OCI-LY3 (cell line): ENCODE results near the gene SLC28A1.

Source experiments
- H2AFZ ChIP-seq: fragments of 200-600, 300-600 bp; shearing (Covaris generic); 2 replicates; pipeline ENCODE4 v1.6.0; 2014; ENCODE audit warnings: antibody characterized with exemption, low read depth, low read length
- H3K27ac ChIP-seq: fragments of 200-600, 300-600 bp; sonication (generic); 2 replicates; pipeline ENCODE4 v1.5.1; 2014; ENCODE audit warnings: mild to moderate bottlenecking, low read length, moderate library complexity, mixed read lengths
- H3K27me3 ChIP-seq: fragments of 200-600, 300-600 bp; sonication (generic); 2 replicates; pipeline ENCODE4 v1.6.1; 2014; ENCODE audit warnings: low read depth, low read length, mixed read lengths
- H3K36me3 ChIP-seq: fragments of 200-600, 300-600 bp; sonication (generic); replicated peaks from 2 replicates; pipeline ENCODE3; 2014; ENCODE audit warnings: low read depth, low read length, mixed read lengths
- H3K4me1 ChIP-seq: fragments of 300-600, 200-600 bp; sonication (generic); 2 replicates; pipeline ENCODE4 v1.6.1; 2014; ENCODE audit warnings: low read length, mixed read lengths
- H3K4me2 ChIP-seq: fragments of 200-600, 300-600 bp; sonication (generic); 2 replicates; pipeline ENCODE4 v1.6.1; 2014; ENCODE audit warnings: low read length, mixed read lengths
- H3K4me3 ChIP-seq: fragments of 300-600, 200-600 bp; sonication (generic); 2 replicates; pipeline ENCODE4 v1.5.1; 2014; ENCODE audit warnings: antibody characterized with exemption, mild to moderate bottlenecking, low read length, moderate library complexity
- H3K79me2 ChIP-seq: fragments of 300-600, 200-600 bp; shearing (Covaris generic); 2 replicates; pipeline ENCODE4 v1.6.1; 2014; ENCODE audit warnings: mild to moderate bottlenecking, low read length, mixed read lengths
- H3K9ac ChIP-seq: fragments of 300-600, 200-600 bp; shearing (Covaris generic); 2 replicates; pipeline ENCODE4 v1.6.0; 2014; ENCODE audit warnings: mild to moderate bottlenecking, low read length, moderate library complexity
- H3K9me3 ChIP-seq: fragments of 200-600, 300-600 bp; shearing (Covaris generic); 2 replicates; pipeline ENCODE4 v1.6.1; 2014; ENCODE audit warnings: low read length, mixed read lengths; ENCODE audit not compliant: insufficient read depth
- H4K20me1 ChIP-seq: fragments of 200-600, 300-600 bp; sonication (generic); 2 replicates; pipeline ENCODE4 v1.6.1; 2016; ENCODE audit warnings: low read length, mixed read lengths; ENCODE audit not compliant: insufficient read depth
- EZH2phosphoT487 ChIP-seq: fragments of 200-600 bp; shearing (Covaris generic); IDR thresholded peaks from 2 replicates; pipeline ENCODE4 v1.6.1; 2018; ENCODE audit warnings: antibody characterized with exemption, mixed run types, low read depth
- TF ChIP-seq, protein P1 (sequence below): fragments of 200-600, 300-600 bp; sonication (generic); IDR thresholded peaks from 2 replicates; pipeline ENCODE4 v1.5.1; 2014; ENCODE audit warnings: antibody characterized with exemption, low read length, low read depth

The SLC28A1 gene

DNA sequence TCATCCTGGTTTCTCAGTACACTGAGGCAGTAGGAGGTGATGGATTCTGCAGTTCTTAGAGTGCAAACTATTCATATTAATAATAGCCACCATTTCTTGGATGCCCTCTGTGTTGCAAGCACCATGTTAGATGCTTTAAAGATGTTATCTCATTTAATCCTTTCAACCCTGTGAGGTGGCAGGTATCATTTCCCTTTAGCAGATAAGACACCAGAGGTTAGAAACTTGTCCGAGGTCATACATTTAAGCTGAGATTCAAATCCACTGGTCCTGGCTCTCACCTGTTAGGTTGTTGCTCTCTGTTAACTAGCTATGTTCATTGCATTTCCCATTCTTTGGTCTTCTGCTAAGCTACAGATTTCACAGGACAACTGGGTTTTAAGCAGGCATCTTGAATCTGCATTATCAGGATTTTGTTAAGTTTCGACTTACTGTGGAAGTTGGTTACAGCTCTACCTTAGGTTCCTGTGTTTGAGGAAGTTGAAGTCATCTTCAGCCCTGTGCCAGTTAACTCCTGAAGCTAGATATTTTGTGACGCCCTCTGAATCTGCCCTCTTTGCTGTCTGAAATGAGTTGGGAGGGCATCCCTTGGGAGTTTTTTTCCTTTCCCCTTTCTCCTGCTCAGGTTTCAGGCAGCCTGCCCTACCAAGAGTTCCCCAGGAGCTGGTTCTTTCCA, 103.6 kb downstream of the SLC28A1 start:
- Histone ChIP-seq H3K27ac (peak overlapping the region; percentile 56), H3K9me3 (no peaks in the 10 kb centered on the region), H3K4me1 (peaks cover 51% of the 10 kb centered on the region), H3K27me3 (no peaks in the 10 kb centered on the region), H3K4me2 (peak overlapping the region; percentile 75), H3K79me2 (peaks cover 91% of the 10 kb centered on the region), H3K9ac (peak overlapping the region; percentile 5; the same call in 1 of the 2 replicates), H3K36me3 (no peaks in the 10 kb centered on the region), H4K20me1 (peaks cover 62% of the 10 kb centered on the region), H3K4me3 (peak overlapping the region; percentile 28), H2AFZ (no peak overlapping the region)
- TF ChIP-seq, protein P1, sequence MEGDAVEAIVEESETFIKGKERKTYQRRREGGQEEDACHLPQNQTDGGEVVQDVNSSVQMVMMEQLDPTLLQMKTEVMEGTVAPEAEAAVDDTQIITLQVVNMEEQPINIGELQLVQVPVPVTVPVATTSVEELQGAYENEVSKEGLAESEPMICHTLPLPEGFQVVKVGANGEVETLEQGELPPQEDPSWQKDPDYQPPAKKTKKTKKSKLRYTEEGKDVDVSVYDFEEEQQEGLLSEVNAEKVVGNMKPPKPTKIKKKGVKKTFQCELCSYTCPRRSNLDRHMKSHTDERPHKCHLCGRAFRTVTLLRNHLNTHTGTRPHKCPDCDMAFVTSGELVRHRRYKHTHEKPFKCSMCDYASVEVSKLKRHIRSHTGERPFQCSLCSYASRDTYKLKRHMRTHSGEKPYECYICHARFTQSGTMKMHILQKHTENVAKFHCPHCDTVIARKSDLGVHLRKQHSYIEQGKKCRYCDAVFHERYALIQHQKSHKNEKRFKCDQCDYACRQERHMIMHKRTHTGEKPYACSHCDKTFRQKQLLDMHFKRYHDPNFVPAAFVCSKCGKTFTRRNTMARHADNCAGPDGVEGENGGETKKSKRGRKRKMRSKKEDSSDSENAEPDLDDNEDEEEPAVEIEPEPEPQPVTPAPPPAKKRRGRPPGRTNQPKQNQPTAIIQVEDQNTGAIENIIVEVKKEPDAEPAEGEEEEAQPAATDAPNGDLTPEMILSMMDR = no peak
- no peak for TF ChIP-seq EZH2phosphoT487

DNA sequence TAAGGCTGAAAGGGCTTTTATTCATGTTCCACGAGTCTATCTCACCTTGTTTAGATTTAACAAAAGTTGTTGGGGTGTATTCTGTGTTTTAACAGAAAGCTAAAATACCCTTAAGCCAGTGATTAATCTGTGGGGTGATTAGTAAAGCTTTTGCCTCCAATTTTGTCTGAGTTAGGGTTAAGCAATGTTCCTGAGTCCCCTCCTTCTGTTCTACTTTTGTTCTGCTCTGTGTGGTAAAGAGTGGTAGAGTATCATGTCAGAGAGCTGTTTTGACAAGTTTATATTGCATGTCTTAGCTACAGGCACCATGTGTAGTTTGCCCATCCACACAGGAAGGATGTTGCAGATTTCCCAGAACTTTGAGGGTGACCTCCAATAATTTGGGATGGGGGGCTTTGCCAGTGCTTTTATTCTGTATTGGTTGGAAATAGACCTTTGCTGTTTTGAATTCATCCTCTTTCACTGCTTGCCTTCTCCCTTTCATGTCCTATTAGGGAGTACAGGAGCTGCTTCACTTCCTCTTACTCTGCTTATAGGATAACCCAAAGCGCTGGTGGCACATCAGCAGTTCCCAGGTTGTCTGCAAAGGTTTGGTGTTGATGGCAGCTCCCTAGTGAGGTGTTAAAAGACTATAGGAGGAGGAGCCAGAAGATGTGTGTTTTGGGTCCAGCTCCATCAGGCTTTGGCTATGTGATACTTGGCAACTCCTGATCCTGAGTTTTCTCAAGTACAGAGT, 104.6 kb downstream of the SLC28A1 start:
- Histone ChIP-seq H2AFZ (no peak overlapping the region), H3K4me2 (peak overlapping the region; percentile 75), H3K27me3 (no peaks in the 10 kb centered on the region), H4K20me1 (peaks cover 54% of the 10 kb centered on the region), H3K36me3 (no peaks in the 10 kb centered on the region), H3K4me3 (no peak overlapping the region), H3K9ac (peak overlapping the region; percentile 0; the same call in 1 of the 2 replicates), H3K4me1 (peaks cover 43% of the 10 kb centered on the region), H3K27ac (peak overlapping the region; percentile 56), H3K79me2 (peaks cover 83% of the 10 kb centered on the region), H3K9me3 (no peaks in the 10 kb centered on the region)
- TF ChIP-seq, protein P1 = no peak
- TF ChIP-seq EZH2phosphoT487 = no peak

DNA sequence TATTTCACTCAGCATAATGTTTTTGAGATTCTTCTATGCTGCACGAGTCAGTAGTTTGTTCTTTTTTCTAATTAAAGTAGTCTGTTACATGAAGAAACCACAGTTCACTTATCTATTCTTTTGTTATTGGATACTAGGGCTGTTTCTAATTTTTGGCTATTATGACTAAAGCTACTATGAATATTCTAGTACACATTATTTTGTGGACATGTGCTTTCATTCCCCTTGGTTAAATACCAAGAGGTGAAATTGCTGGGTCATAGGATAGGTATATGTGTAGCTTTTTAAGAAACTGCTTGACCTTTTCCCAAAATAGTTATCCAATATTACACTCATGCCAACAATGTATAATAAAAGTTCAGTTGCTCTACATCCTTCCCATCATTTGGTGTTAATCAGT, 106.0 kb downstream of the SLC28A1 start:
- H3K9me3 ChIP-seq = no peaks in the 10 kb centered on the region
- H3K27ac ChIP-seq = no peak overlapping the region
- no peaks in the 10 kb centered on the region for H3K36me3 ChIP-seq
- no peaks in the 10 kb centered on the region for H3K27me3 ChIP-seq
- peaks cover 43% of the 10 kb centered on the region for H3K4me1 ChIP-seq
- no peak overlapping the region for H2AFZ ChIP-seq
- H3K4me3 ChIP-seq = no peak overlapping the region
- peak overlapping the region; percentile 60; the same call in 1 of the 2 replicates for H3K4me2 ChIP-seq
- H4K20me1 ChIP-seq = peaks cover 53% of the 10 kb centered on the region
- no peak overlapping the region; the same call in 1 of the 2 replicates for H3K9ac ChIP-seq
- TF ChIP-seq EZH2phosphoT487 = no peak
- TF ChIP-seq, protein P1 = no peak
- peaks cover 84% of the 10 kb centered on the region for H3K79me2 ChIP-seq

DNA sequence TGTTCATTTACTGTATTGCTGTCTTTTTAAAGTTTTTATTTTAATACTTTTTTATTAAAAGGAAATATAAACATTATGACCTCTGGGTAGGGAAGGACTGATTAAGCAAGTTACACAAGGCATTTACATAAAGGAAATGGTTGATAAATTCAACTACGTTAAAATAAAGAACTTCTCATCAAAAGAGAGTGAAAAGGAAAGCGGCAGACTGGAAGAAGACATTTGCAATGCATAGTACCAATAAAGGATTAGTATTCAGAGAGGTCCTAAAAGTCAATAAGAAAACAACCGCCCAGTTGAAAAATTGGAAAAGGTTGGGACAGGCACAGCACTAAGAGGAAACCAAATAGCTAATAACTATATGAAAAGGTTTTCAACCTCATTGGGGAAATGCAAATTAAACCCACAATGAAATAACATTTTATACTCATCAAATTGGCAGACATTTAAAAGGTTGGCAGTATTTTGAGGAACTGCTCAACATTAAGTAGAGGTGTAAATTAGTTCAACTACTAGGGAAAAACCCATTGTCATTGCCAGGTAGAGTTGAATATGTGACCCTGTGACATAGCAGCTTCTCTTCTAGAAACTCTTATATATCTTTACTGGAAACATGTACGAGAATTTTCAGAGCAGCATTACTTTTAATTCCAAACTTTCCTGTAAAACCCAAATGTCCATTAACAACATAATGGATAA, 106.7 kb downstream of the SLC28A1 start:
- H3K36me3 ChIP-seq = no peaks in the 10 kb centered on the region
- peak overlapping the region; percentile 60 for H3K4me2 ChIP-seq
- no peak overlapping the region for H3K9ac ChIP-seq
- TF ChIP-seq EZH2phosphoT487 = no peak
- TF ChIP-seq, protein P1 = no peak
- H4K20me1 ChIP-seq = peaks cover 49% of the 10 kb centered on the region
- no peak overlapping the region for H2AFZ ChIP-seq
- H3K27ac ChIP-seq = no peak overlapping the region
- no peaks in the 10 kb centered on the region for H3K9me3 ChIP-seq
- peaks cover 43% of the 10 kb centered on the region for H3K4me1 ChIP-seq
- H3K27me3 ChIP-seq = no peaks in the 10 kb centered on the region
- H3K79me2 ChIP-seq = peaks cover 81% of the 10 kb centered on the region
- H3K4me3 ChIP-seq = peak overlapping the region; percentile 23; the same call in 1 of the 2 replicates
